IMR-90 (cell line): ENCODE results near the gene HOXB9. TPM values are rescaled to one million over a fixed set of nuclear protein-coding genes. Genes with fewer than 3 reads are reported as not detected.

Experiments
- ATAC-seq: fragments of 200-7000 bp; cut with Tn5 transposase; 2 replicates; pipeline ENCODE4 v1.9.1; 2020; ENCODE audit warnings: low read depth, mild to moderate bottlenecking, moderate library complexity
- BruUV-seq: library from RNA; stranded (reverse); fragments of 400-500 nt; replicated peaks from 2 replicates; lab custom pipeline; 2021; lab: Mats Ljungman, UMichigan
- CTCF ChIA-PET: fragments of 300-600 bp; formaldehyde crosslinking; extraction: SDS; loops from one replicate; lab custom pipeline; 2021; ENCODE audit warnings: antibody characterized with exemption; lab: Yijun Ruan, JAX
- POLR2A ChIA-PET: fragments of 300-600 bp; sonication (Branson Sonifier 250); formaldehyde crosslinking; loops from one replicate; lab custom pipeline; 2022; ENCODE audit warnings: antibody characterized with exemption; ENCODE audit not compliant: unreplicated experiment; lab: Charles Lee
- DNase-seq: peaks from one replicate; pipeline ENCODE4 v3.0.0; 2013
- H2AFZ ChIP-seq: replicated peaks from 2 replicates; pipeline ENCODE3; 2013; ENCODE audit warnings: low read length, mild to moderate bottlenecking; ENCODE audit not compliant: poor library complexity
- H2AK5ac ChIP-seq: 2 replicates; pipeline ENCODE4 v1.6.1; 2013; ENCODE audit warnings: low read depth, low read length, inconsistent platforms
- H2AK9ac ChIP-seq: replicated peaks from 2 replicates; pipeline ENCODE3; 2013; ENCODE audit warnings: mild to moderate bottlenecking, low read depth, low read length, moderate library complexity; ENCODE audit not compliant: poor library complexity
- H2BK120ac ChIP-seq: 2 replicates; pipeline ENCODE4 v1.6.1; 2013; ENCODE audit warnings: low read depth, low read length, inconsistent platforms
- H2BK15ac ChIP-seq: 3 replicates; pipeline ENCODE4 v1.6.1; 2013; ENCODE audit warnings: low read depth, low read length, inconsistent platforms
- H2BK20ac ChIP-seq: 2 replicates; pipeline ENCODE4 v1.6.1; 2013; ENCODE audit warnings: low read depth, mild to moderate bottlenecking, inconsistent platforms, low read length, moderate library complexity
- H2BK5ac ChIP-seq: 2 replicates; pipeline ENCODE4 v1.6.1; 2013; ENCODE audit warnings: mild to moderate bottlenecking, low read depth, low read length, inconsistent platforms; ENCODE audit not compliant: poor library complexity, severe bottlenecking
- H3K14ac ChIP-seq: replicated peaks from 2 replicates; pipeline ENCODE4 v1.6.1; 2013; ENCODE audit warnings: low read depth, low read length, inconsistent platforms
- H3K18ac ChIP-seq: 2 replicates; pipeline ENCODE4 v1.6.1; 2013; ENCODE audit warnings: low read depth, low read length, control low read depth
- H3K23ac ChIP-seq: 2 replicates; pipeline ENCODE4 v1.6.1; 2013; ENCODE audit warnings: low read depth, low read length, inconsistent platforms
- H3K27ac ChIP-seq: 2 replicates; pipeline ENCODE4 v1.5.1; 2013; ENCODE audit warnings: mild to moderate bottlenecking, control low read depth, low read length; ENCODE audit not compliant: insufficient read depth
- H3K27me3 ChIP-seq: 2 replicates; pipeline ENCODE4 v1.6.1; 2013; ENCODE audit warnings: low read length; ENCODE audit not compliant: control insufficient read depth, insufficient read depth
- H3K36me3 ChIP-seq: 2 replicates; pipeline ENCODE4 v1.6.1; 2013; ENCODE audit warnings: low read length, mixed read lengths; ENCODE audit not compliant: control insufficient read depth, insufficient read depth
- H3K4ac ChIP-seq: 2 replicates; pipeline ENCODE4 v1.6.1; 2013; ENCODE audit warnings: low read depth, low read length, inconsistent platforms
- H3K4me1 ChIP-seq: 2 replicates; pipeline ENCODE4 v1.6.1; 2013; ENCODE audit warnings: low read length, mixed read lengths; ENCODE audit not compliant: control insufficient read depth, insufficient read depth
- H3K4me2 ChIP-seq: 2 replicates; pipeline ENCODE4 v1.6.1; 2013; ENCODE audit warnings: low read depth, mild to moderate bottlenecking, control low read depth, low read length, moderate library complexity
- H3K4me3 ChIP-seq: 2 replicates; pipeline ENCODE4 v1.5.1; 2013; ENCODE audit warnings: low read depth, mild to moderate bottlenecking, control low read depth, low read length, moderate library complexity; ENCODE audit not compliant: insufficient read depth
- H3K56ac ChIP-seq: 2 replicates; pipeline ENCODE4 v1.6.1; 2013; ENCODE audit warnings: low read length, inconsistent platforms; ENCODE audit not compliant: insufficient read depth; ENCODE audit errors: extremely low read depth
- H3K79me1 ChIP-seq, 2 experiments: 2 replicates each; pipeline ENCODE4 v1.6.1; 2013; ENCODE audit warnings: low read length in 2 of 2, inconsistent platforms in 1 of 2, low read depth in 1 of 2
- H3K9ac ChIP-seq: 2 replicates; pipeline ENCODE4 v1.6.1; 2013; ENCODE audit warnings: low read depth, low read length, control low read depth
- H3K9me1 ChIP-seq: 2 replicates; pipeline ENCODE4 v1.6.1; 2013; ENCODE audit warnings: low read length, inconsistent platforms; ENCODE audit not compliant: insufficient read depth
- H3K9me3 ChIP-seq: 2 replicates; pipeline ENCODE4 v1.6.1; 2013; ENCODE audit warnings: low read length; ENCODE audit not compliant: control insufficient read depth, insufficient read depth
- H4K20me1 ChIP-seq: 2 replicates; pipeline ENCODE4 v1.6.1; 2013; ENCODE audit warnings: low read length, inconsistent platforms; ENCODE audit not compliant: insufficient read depth
- H4K5ac ChIP-seq: 2 replicates; pipeline ENCODE4 v1.6.1; 2013; ENCODE audit warnings: mild to moderate bottlenecking, low read depth, low read length, control low read depth
- H4K8ac ChIP-seq, 2 experiments: 2 replicates each; pipeline ENCODE4 v1.6.1; 2013; ENCODE audit warnings: low read depth in 2 of 2, low read length in 2 of 2, control low read depth in 1 of 2, inconsistent platforms in 1 of 2
- H4K91ac ChIP-seq: 2 replicates; pipeline ENCODE4 v1.6.1; 2013; ENCODE audit warnings: low read depth, low read length, inconsistent platforms; ENCODE audit not compliant: insufficient read depth
- BHLHE40 ChIP-seq: fragments of 150-350 bp; IDR thresholded peaks from 2 replicates; pipeline ENCODE4 v1.6.1; 2016; ENCODE audit warnings: mild to moderate bottlenecking, low read depth, low read length
- CEBPB ChIP-seq: IDR thresholded peaks from 2 replicates; pipeline ENCODE4 v1.6.1; 2012; ENCODE audit warnings: low read depth, low read length, improper control_type of control experiment
- CHD1 ChIP-seq: IDR thresholded peaks from 2 replicates; pipeline ENCODE4 v1.6.1; 2012; ENCODE audit warnings: low read depth, low read length, improper control_type of control experiment
- ELK1 ChIP-seq: fragments of 150-350 bp; IDR thresholded peaks from 2 replicates; pipeline ENCODE4 v1.6.1; 2016; ENCODE audit warnings: low read depth, mild to moderate bottlenecking, low read length, moderate library complexity, borderline replicate concordance
- FOS ChIP-seq: fragments of 150-350 bp; IDR thresholded peaks from 2 replicates; pipeline ENCODE4 v1.6.1; 2016; ENCODE audit warnings: low read depth, low read length
- MAFK ChIP-seq: IDR thresholded peaks from 2 replicates; pipeline ENCODE4 v1.6.1; 2012; ENCODE audit warnings: low read depth, low read length, improper control_type of control experiment
- MAZ ChIP-seq: IDR thresholded peaks from 2 replicates; pipeline ENCODE4 v1.6.1; 2012; ENCODE audit warnings: low read depth, mild to moderate bottlenecking, low read length, improper control_type of control experiment, moderate library complexity, borderline replicate concordance
- MXI1 ChIP-seq: IDR thresholded peaks from 2 replicates; pipeline ENCODE4 v1.6.1; 2012; ENCODE audit warnings: low read depth, mild to moderate bottlenecking, low read length, moderate library complexity, borderline replicate concordance
- NFE2L2 ChIP-seq: fragments of 150-350 bp; IDR thresholded peaks from 2 replicates; pipeline ENCODE4 v1.6.1; 2016; ENCODE audit warnings: low read depth, mild to moderate bottlenecking, low read length
- POLR2A ChIP-seq: IDR thresholded peaks from 2 replicates; pipeline ENCODE4 v1.6.1; 2012; ENCODE audit warnings: mild to moderate bottlenecking, low read depth, low read length
- RAD21 ChIP-seq: IDR thresholded peaks from 2 replicates; pipeline ENCODE4 v1.6.1; 2012; ENCODE audit warnings: low read length, improper control_type of control experiment
- RCOR1 ChIP-seq: IDR thresholded peaks from 2 replicates; pipeline ENCODE4 v1.6.1; 2012; ENCODE audit warnings: mild to moderate bottlenecking, low read length, improper control_type of control experiment; ENCODE audit not compliant: insufficient replicate concordance
- RFX5 ChIP-seq: IDR thresholded peaks from 2 replicates; pipeline ENCODE4 v1.8.0; 2012; ENCODE audit warnings: low read depth, mild to moderate bottlenecking, low read length, moderate library complexity
- SMC3 ChIP-seq: fragments of 150-350 bp; IDR thresholded peaks from 2 replicates; pipeline ENCODE4 v1.6.1; 2016; ENCODE audit warnings: low read depth, mild to moderate bottlenecking, antibody characterized with exemption, low read length, moderate library complexity
- USF2 ChIP-seq: fragments of 150-350 bp; IDR thresholded peaks from 2 replicates; pipeline ENCODE4 v1.6.1; 2017; ENCODE audit warnings: mild to moderate bottlenecking, antibody characterized with exemption, low read length, low read depth
- WGBS, 2 experiments: methylation state at CpG; one replicate each; pipeline versions ENCODE4 v1.1.5 to v1.1.7; 2013; ENCODE audit warnings: missing lambda C conversion rate in 2 of 2; ENCODE audit not compliant: insufficient read length in 1 of 2; ENCODE audit errors: extremely low coverage in 2 of 2; 5-methylcytosine and 5-hydroxymethylcytosine counted together
- dilution Hi-C: fragments of 300-500 bp; cut with HindIII; formaldehyde crosslinking; loops from one replicate; pipeline ENCODE4 v1.14.3; 2018; ENCODE audit warnings: low sequenced_read_pairs; ENCODE audit not compliant: unreplicated experiment
- in situ Hi-C: fragments of 300-500 bp; cut with MboI; formaldehyde crosslinking; loops from 3 replicates; pipeline ENCODE4 v1.14.3; 2019; ENCODE audit warnings: low sequenced_read_pairs, inconsistent platforms, mixed read lengths
- intact Hi-C: fragments of 100-400 bp; cut with micrococcal nuclease; formaldehyde crosslinking; loops from 2 replicates; pipeline ENCODE4 v1.10.0; 2022
- polyA plus RNA-seq, 3 experiments: library from polyadenylated mRNA; depleted of rRNA; stranded (reverse); fragments of >200 nt; gene quantifications; 2 replicates each; pipeline ENCODE4 v1.2.3, GENCODE V29; 2012; ENCODE audit warnings: low replicate concordance in 1 of 3
- total RNA-seq: library from RNA; depleted of rRNA; stranded (reverse); fragments of >200 nt; gene quantifications from 2 replicates; pipeline ENCODE4 v1.2.3, GENCODE V29; 2012

Gene HOXB9
- total and polyA plus RNA-seq, 2 of the 4 experiments (the other 2 are of a cell fraction): 0.05 TPM; not detected in 1

- no peak overlapping the region for H3K9ac ChIP-seq
These were observed 22.0 kb downstream of the HOXB9 start for GRCh38 chr17:48603959-48604769.

More at GRCh38 chr17:48603959-48604769, 22.0 kb downstream of the HOXB9 start:
- H4K5ac ChIP-seq: no peak overlapping the region
- H3K18ac ChIP-seq: no peak overlapping the region
- H3K27ac ChIP-seq: no peak overlapping the region
- no peak overlapping the region for H4K8ac ChIP-seq
- no peak overlapping the region for H2BK15ac ChIP-seq
- H3K23ac ChIP-seq: no peak overlapping the region
- no peak overlapping the region for H2BK20ac ChIP-seq
- no peak overlapping the region for H3K4me2 ChIP-seq
- BruUV-seq: no TSS peak
- H2AK5ac ChIP-seq: no peak overlapping the region
- no peaks in the 10 kb centered on the region for H3K9me3 ChIP-seq
- peaks cover 7% of the 10 kb centered on the region for H3K36me3 ChIP-seq
- dilution Hi-C loops (no loop called here), in situ Hi-C loops (no loop called here), intact Hi-C loops (no loop called here)
- ChIA-PET CTCF (no interaction called here), POLR2A (no interaction called here)
- WGBS, 2 experiments: 80% methylated on average over 4 of the region's 21 CpGs; no CpG with 5 or more reads in 1 of the 2 experiments
- H3K4me1 ChIP-seq: peaks cover 5% of the 10 kb centered on the region
- no peak overlapping the region for H2AFZ ChIP-seq
- H3K79me1 ChIP-seq: peaks cover 16 to 46% of the 10 kb centered on the region in 2 experiments; a peak in 3 of 4 replicates
- no peak overlapping the region for H2BK120ac ChIP-seq
- DNase-seq (no peak), ATAC-seq (no peak)
- no peak for TF ChIP-seq NFE2L2
- no peak for TF ChIP-seq SMC3
- TF ChIP-seq MAFK: no peak
- no peak for TF ChIP-seq BHLHE40
- no peak for TF ChIP-seq RFX5
- no peak for TF ChIP-seq FOS
- TF ChIP-seq ELK1: no peak
- no peak for TF ChIP-seq MAZ
- no peak for TF ChIP-seq CEBPB
- no peak for TF ChIP-seq CHD1
- TF ChIP-seq POLR2A: no peak
- TF ChIP-seq USF2: no peak
- TF ChIP-seq MXI1: no peak
- TF ChIP-seq RAD21: no peak
- TF ChIP-seq RCOR1: no peak
- no peak overlapping the region for H4K91ac ChIP-seq
- H3K27me3 ChIP-seq: no peaks in the 10 kb centered on the region
- no peak overlapping the region for H2AK9ac ChIP-seq
- H3K56ac ChIP-seq: no peak overlapping the region
- H3K14ac ChIP-seq: no peak overlapping the region
- no peak overlapping the region for H2BK5ac ChIP-seq
- peaks cover 7% of the 10 kb centered on the region; the same call in 1 of the 2 replicates for H4K20me1 ChIP-seq
- no peak overlapping the region for H3K4ac ChIP-seq
- no peak overlapping the region for H3K4me3 ChIP-seq
- H3K9me1 ChIP-seq: 0 out of 2 replicates have a peak, but pooled peaks cover 3% of the 10 kb centered on the region
